GM12878 (cell line): ENCODE data around the gene HDHD2. TPM values are rescaled to one million over a fixed set of nuclear protein-coding genes. Genes with fewer than 3 reads are reported as not detected.
A peak's percentile ranks its signal among the peaks of the same experiment; 100 is the strongest.
"Not testable (repeated sequence)": the region's sequence is repeated elsewhere in the genome, so short reads cannot be mapped to it uniquely, and the experiment has no call there.

Experiments
- ATAC-seq: fragments of 200-7000 bp; cut with Tn5 transposase; 3 replicates; pipeline ENCODE4 v1.9.1; 2020; ENCODE audit warnings: mild to moderate bottlenecking, moderate library complexity
- BruUV-seq: library from RNA; stranded (reverse); fragments of 400-500 nt; replicated peaks from 2 replicates; lab custom pipeline; 2021; lab: Mats Ljungman, UMichigan
- CTCF ChIA-PET: fragments of 300-600 bp; sonication (Branson Sonifier 250); formaldehyde crosslinking; extraction: SDS; loops from one replicate; lab custom pipeline; 2021; ENCODE audit warnings: inconsistent platforms; lab: Yijun Ruan, JAX
- POLR2A ChIA-PET: fragments of 350-600 bp; formaldehyde crosslinking; extraction: SDS; loops from one replicate; lab custom pipeline; 2021; ENCODE audit warnings: inconsistent platforms; lab: Charles Lee
- RAD21 ChIA-PET: fragments of 300-600 bp; sonication (Branson Sonifier 250); formaldehyde crosslinking; loops from one replicate; lab custom pipeline; 2023; ENCODE audit warnings: antibody characterized with exemption; ENCODE audit not compliant: unreplicated experiment; lab: Charles Lee
- SMC1A ChIA-PET: fragments of 300-600 bp; sonication (Branson Sonifier 250); formaldehyde crosslinking; loops from one replicate; lab custom pipeline; 2023; ENCODE audit not compliant: unreplicated experiment, uncharacterized antibody; lab: Charles Lee
- DNase-seq: peaks from one replicate; pipeline ENCODE4 v3.0.0-alpha.2; 2011; ENCODE audit warnings: low read depth, low spot score
- FAIRE-seq: peaks from 3 replicates; lab custom pipeline; 2011; peaks lifted over from hg19 to GRCh38; lab: Jason Lieb, UNC
- H2AFZ ChIP-seq: 2 replicates; pipeline ENCODE4 v1.6.0; 2011; ENCODE audit warnings: low read depth, low read length, control low read depth; ENCODE audit not compliant: control insufficient read depth
- H3K27ac ChIP-seq: 2 replicates; pipeline ENCODE4 v1.5.1; 2011; ENCODE audit warnings: control low read depth; ENCODE audit not compliant: control insufficient read depth, insufficient read depth
- H3K27me3 ChIP-seq, 2 experiments: replicated peaks in 1 of 2; 2 replicates each; pipeline versions ENCODE4 v1.6.0 to v1.6.1; 2011; ENCODE audit warnings: low read length in 1 of 2; ENCODE audit not compliant: control insufficient read depth in 2 of 2, insufficient read depth in 2 of 2
- H3K36me3 ChIP-seq, 2 experiments: 2 replicates each; pipeline ENCODE4 v1.5.1; 2011; ENCODE audit warnings: low read length in 1 of 2; ENCODE audit not compliant: control insufficient read depth in 2 of 2, insufficient read depth in 2 of 2
- H3K4me1 ChIP-seq: 2 replicates; pipeline ENCODE4 v1.6.1; 2011; ENCODE audit warnings: mild to moderate bottlenecking, low read length, moderate library complexity, mixed read lengths; ENCODE audit not compliant: control insufficient read depth, insufficient read depth
- H3K4me2 ChIP-seq: 2 replicates; pipeline ENCODE4 v1.6.0; 2011; ENCODE audit warnings: control low read depth; ENCODE audit not compliant: control insufficient read depth, insufficient read depth
- H3K4me3 ChIP-seq: fragments of 200-600 bp; sonication (generic); 2 replicates; pipeline ENCODE4 v1.5.1; 2016
- H3K79me2 ChIP-seq: 2 replicates; pipeline ENCODE4 v1.6.0; 2011; ENCODE audit warnings: low read length; ENCODE audit not compliant: control insufficient read depth, insufficient read depth
- H3K9ac ChIP-seq: 2 replicates; pipeline ENCODE4 v1.8.0; 2011; ENCODE audit warnings: low read length, control low read depth, mixed read lengths; ENCODE audit not compliant: control insufficient read depth, insufficient read depth
- H3K9me3 ChIP-seq: replicated peaks from 3 replicates; pipeline ENCODE4 v1.5.1; 2011; ENCODE audit warnings: mild to moderate bottlenecking, low read length; ENCODE audit not compliant: control insufficient read depth, insufficient read depth
- H4K20me1 ChIP-seq: 2 replicates; pipeline ENCODE4 v1.6.0; 2011; ENCODE audit not compliant: control insufficient read depth, insufficient read depth
- BCL11A ChIP-seq: IDR thresholded peaks from 2 replicates; pipeline ENCODE4 v1.6.1; 2011; ENCODE audit warnings: low read depth, low read length
- FOXK2 ChIP-seq: fragments of 450-650 bp; IDR thresholded peaks from 2 replicates; pipeline ENCODE4 v1.6.1; 2017; ENCODE audit warnings: mild to moderate bottlenecking, moderate library complexity
- IKZF2 ChIP-seq, 2 experiments: fragments of 450-650 bp; IDR thresholded peaks; 2 replicates each; pipeline ENCODE4 v1.6.1; 2017; ENCODE audit warnings: mild to moderate bottlenecking in 2 of 2, moderate library complexity in 2 of 2
- MEF2B ChIP-seq: fragments of 450-650 bp; IDR thresholded peaks from 2 replicates; pipeline ENCODE4 v1.6.1; 2018; ENCODE audit warnings: mild to moderate bottlenecking, moderate library complexity; ENCODE audit not compliant: partially characterized antibody, poor library complexity, severe bottlenecking
- MTA2 ChIP-seq: fragments of 450-650 bp; IDR thresholded peaks from 2 replicates; pipeline ENCODE4 v1.6.1; 2016; ENCODE audit warnings: low read depth, mild to moderate bottlenecking, moderate library complexity
- SMAD1 ChIP-seq: fragments of 450-650 bp; IDR thresholded peaks from 2 replicates; pipeline ENCODE4 v1.6.1; 2018; ENCODE audit warnings: mild to moderate bottlenecking, low read depth; ENCODE audit not compliant: partially characterized antibody
- SP1 ChIP-seq: IDR thresholded peaks from one replicate; pipeline ENCODE4 v1.6.1; 2011; ENCODE audit warnings: low read depth, low read length
- WGBS: methylation state at CpG from one replicate; pipeline ENCODE4 v1.1.6; 2016; ENCODE audit warnings: low lambda C conversion rate; ENCODE audit not compliant: insufficient replicate concordance, insufficient coverage; ENCODE audit errors: missing lambda C conversion rate; 5-methylcytosine and 5-hydroxymethylcytosine counted together
- in situ Hi-C: fragments of 300-500 bp; cut with MboI; formaldehyde crosslinking; loops from 9 replicates; pipeline ENCODE4 v1.14.3; 2018; ENCODE audit warnings: mixed read lengths
- intact Hi-C: fragments of 100-400 bp; cut with micrococcal nuclease; formaldehyde crosslinking; loops from one replicate; pipeline ENCODE4 v1.14.2; 2022; ENCODE audit not compliant: unreplicated experiment
- polyA plus RNA-seq, 11 experiments: library from polyadenylated mRNA; depleted of rRNA in 4 of 11; unstranded in 6 of 11; stranded (reverse) in 5 of 11; fragments of >200 nt; fragmentation: Nextera tagmentation in 4 of 11; fragmentation: Illumina TruSeq in 1 of 11; extraction: Ambion mirVana in 4 of 11; extraction: Trizol in 1 of 11; gene quantifications; 1 replicate in 1 of 11; 2 replicates in 10 of 11; pipeline versions ENCODE4 v1.2.1 to v1.2.3, GENCODE V29; 2011 to 2016; ENCODE audit warnings: inconsistent platforms in 2 of 11, missing spikeins in 2 of 11, low read depth in 1 of 11
- total RNA-seq, 4 experiments: library from RNA; depleted of rRNA in 3 of 4; stranded (reverse); fragments of >200 nt in 3 of 4; fragmentation: Illumina TruSeq in 1 of 4; extraction: Trizol in 1 of 4; gene quantifications; 2 replicates each; pipeline versions ENCODE4 v1.2.1 to v1.2.3, GENCODE V29; 2013 to 2021
- TF ChIP-seq, protein P1 (sequence below): IDR thresholded peaks from 2 replicates; pipeline ENCODE4 v1.6.1; 2012; ENCODE audit warnings: low read depth, low read length, improper control_type of control experiment
- TF ChIP-seq, protein P2 (sequence below): fragments of 450-650 bp; IDR thresholded peaks from 2 replicates; pipeline ENCODE4 v1.6.1; 2017; ENCODE audit warnings: mild to moderate bottlenecking, moderate library complexity
- TF ChIP-seq, protein P3 (sequence below): fragments of 450-650 bp; IDR thresholded peaks from 2 replicates; pipeline ENCODE4 v1.6.1; 2016; ENCODE audit warnings: mild to moderate bottlenecking

The HDHD2 gene
- total and polyA plus RNA-seq, 10 of the 15 experiments (the other 5 are each of a cell fraction or from before 2014, with no cell fraction given): 4.6 to 29.1 (median 17.7) TPM

DNA sequence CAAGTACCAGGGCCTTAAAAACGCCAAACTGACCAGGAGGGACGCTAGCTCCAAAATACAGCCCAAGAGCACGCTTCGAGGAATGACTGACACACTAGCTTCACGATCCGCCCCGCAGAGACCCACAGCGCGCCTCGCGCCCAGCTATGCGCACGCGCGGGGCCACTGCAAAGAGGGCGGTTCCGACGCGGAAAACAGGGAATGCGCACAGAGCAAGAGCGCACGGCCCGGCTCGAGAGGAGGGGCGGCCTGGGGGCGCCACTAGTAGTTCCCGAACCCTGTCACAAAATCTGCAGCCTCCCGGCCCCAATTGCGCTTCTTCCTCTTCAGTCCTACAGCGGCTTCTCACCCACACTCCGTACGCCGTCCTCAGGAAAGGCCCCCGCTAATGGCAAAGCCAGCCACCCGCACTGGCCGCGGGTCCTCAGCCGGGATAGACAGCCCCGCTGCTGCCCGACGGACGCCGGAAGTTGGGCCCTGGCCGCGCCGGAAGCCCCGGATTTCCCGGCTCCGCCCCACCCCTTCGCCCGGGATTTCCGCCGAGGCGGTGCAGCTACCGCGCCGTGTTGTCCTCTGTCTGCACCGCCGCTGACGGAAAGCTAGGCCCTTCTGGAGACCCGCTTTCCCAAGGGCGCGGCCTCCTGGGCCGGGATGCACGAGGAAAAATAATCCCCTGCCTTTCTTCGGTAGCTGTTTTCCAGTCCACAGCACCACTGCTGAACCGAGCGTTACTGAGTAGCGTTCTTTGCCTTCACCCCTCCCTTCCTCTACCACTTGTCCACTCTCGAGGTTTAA is at the start of gene HDHD2 (continued):
- TF ChIP-seq, protein P1, sequence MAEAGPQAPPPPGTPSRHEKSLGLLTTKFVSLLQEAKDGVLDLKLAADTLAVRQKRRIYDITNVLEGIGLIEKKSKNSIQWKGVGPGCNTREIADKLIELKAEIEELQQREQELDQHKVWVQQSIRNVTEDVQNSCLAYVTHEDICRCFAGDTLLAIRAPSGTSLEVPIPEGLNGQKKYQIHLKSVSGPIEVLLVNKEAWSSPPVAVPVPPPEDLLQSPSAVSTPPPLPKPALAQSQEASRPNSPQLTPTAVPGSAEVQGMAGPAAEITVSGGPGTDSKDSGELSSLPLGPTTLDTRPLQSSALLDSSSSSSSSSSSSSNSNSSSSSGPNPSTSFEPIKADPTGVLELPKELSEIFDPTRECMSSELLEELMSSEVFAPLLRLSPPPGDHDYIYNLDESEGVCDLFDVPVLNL: no peak
- TF ChIP-seq SP1 (peak; percentile 18), SMAD1 (peak; percentile 34), MEF2B (peak; percentile 11), FOXK2 (peak; percentile 56), IKZF2 (IDR thresholded peaks at IDR 0.05) (peak; percentile 58 to 64; a peak in 2 of 4 replicates), BCL11A (peak; percentile 24; the same call in 1 of the 2 replicates), MTA2 (no peak)
- TF ChIP-seq, protein P2, sequence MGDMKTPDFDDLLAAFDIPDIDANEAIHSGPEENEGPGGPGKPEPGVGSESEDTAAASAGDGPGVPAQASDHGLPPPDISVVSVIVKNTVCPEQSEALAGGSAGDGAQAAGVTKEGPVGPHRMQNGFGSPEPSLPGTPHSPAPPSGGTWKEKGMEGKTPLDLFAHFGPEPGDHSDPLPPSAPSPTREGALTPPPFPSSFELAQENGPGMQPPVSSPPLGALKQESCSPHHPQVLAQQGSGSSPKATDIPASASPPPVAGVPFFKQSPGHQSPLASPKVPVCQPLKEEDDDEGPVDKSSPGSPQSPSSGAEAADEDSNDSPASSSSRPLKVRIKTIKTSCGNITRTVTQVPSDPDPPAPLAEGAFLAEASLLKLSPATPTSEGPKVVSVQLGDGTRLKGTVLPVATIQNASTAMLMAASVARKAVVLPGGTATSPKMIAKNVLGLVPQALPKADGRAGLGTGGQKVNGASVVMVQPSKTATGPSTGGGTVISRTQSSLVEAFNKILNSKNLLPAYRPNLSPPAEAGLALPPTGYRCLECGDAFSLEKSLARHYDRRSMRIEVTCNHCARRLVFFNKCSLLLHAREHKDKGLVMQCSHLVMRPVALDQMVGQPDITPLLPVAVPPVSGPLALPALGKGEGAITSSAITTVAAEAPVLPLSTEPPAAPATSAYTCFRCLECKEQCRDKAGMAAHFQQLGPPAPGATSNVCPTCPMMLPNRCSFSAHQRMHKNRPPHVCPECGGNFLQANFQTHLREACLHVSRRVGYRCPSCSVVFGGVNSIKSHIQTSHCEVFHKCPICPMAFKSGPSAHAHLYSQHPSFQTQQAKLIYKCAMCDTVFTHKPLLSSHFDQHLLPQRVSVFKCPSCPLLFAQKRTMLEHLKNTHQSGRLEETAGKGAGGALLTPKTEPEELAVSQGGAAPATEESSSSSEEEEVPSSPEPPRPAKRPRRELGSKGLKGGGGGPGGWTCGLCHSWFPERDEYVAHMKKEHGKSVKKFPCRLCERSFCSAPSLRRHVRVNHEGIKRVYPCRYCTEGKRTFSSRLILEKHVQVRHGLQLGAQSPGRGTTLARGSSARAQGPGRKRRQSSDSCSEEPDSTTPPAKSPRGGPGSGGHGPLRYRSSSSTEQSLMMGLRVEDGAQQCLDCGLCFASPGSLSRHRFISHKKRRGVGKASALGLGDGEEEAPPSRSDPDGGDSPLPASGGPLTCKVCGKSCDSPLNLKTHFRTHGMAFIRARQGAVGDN: peak; percentile 76
- TF ChIP-seq, protein P3, sequence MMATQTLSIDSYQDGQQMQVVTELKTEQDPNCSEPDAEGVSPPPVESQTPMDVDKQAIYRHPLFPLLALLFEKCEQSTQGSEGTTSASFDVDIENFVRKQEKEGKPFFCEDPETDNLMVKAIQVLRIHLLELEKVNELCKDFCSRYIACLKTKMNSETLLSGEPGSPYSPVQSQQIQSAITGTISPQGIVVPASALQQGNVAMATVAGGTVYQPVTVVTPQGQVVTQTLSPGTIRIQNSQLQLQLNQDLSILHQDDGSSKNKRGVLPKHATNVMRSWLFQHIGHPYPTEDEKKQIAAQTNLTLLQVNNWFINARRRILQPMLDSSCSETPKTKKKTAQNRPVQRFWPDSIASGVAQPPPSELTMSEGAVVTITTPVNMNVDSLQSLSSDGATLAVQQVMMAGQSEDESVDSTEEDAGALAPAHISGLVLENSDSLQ: peak; percentile 93

DNA sequence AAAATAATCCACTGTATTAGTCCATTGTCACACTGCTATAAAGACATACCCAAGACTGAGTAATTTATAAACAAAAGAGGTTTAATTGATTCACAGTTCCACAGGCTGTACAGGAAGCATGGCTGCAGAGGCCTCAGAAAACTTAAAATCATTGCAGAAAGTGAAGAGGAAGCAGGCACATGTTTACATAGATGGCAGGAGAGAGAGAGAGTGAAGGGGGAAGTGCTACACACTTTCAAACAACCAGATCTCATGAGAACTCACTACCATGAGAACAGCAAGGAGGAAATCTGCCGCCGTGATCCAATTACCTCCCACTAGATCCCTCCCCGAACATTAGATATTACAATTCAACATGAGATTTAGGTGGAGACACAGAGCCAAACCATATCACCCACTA is 45.7 kb upstream of the HDHD2 start:
- CTCF ChIA-PET: interaction anchor here (1.3 kb wide), 1 partner anchor 8 kb away, joined by 4 read pairs; no protein-coding TSS in a partner anchor
- H3K36me3 ChIP-seq, H2AFZ ChIP-seq, POLR2A ChIA-PET, H3K27me3 ChIP-seq, H3K4me1 ChIP-seq, in situ Hi-C loops, H3K79me2 ChIP-seq, H3K9ac ChIP-seq, H3K9me3 ChIP-seq, H3K4me3 ChIP-seq, H3K27ac ChIP-seq, DNase-seq, intact Hi-C loops, H3K4me2 ChIP-seq, H4K20me1 ChIP-seq, FAIRE-seq, BruUV-seq, ATAC-seq: not testable (repeated sequence)
- RAD21 ChIA-PET: interaction anchor here (1.1 kb wide), 1 partner anchor 97 kb away, joined by 4 read pairs; no protein-coding TSS in a partner anchor
- WGBS: 75% methylated on average over 3 of the region's 3 CpGs
- SMC1A ChIA-PET: interaction anchor here (1.7 kb wide), 1 partner anchor 9 kb away, joined by 8 read pairs; no protein-coding TSS in a partner anchor
